ENCODE data around the gene COG5. TPM values are rescaled to one million over a fixed set of nuclear protein-coding genes. Genes with fewer than 3 reads are reported as not detected.

Gene COG5
- total RNA-seq, 2 experiments from 2014 or later = 40.9 to 60.2 TPM

GRCh38 chr7:107213945-107214344 is 349.8 kb downstream of the COG5 start:
- H2AFZ ChIP-seq (ENCODE audit: low read length) = no peak overlapping the region
- TF ChIP-seq EZH2phosphoT487 (IDR thresholded peaks at IDR 0.05; ENCODE audit: borderline replicate concordance, low read depth, low read length) (no peak), CTCF (conservative IDR thresholded peaks at IDR 0.05; ENCODE audit: low read length) (no peak)
- H3K27ac ChIP-seq (ENCODE audit: low read depth, low read length, poor library complexity, severe bottlenecking) = no peak overlapping the region
- intact Hi-C loops (cut with micrococcal nuclease; ENCODE audit: unreplicated experiment) = no loop called here
- no peaks in the 10 kb centered on the region for H4K20me1 ChIP-seq (ENCODE audit: insufficient read depth, low read length)
- H3K4me3 ChIP-seq (ENCODE audit: low read depth, low read length, poor library complexity, severe bottlenecking) = no peak overlapping the region
- H3K9me3 ChIP-seq (ENCODE audit: low read length) = peaks cover 9% of the 10 kb centered on the region; the same call in 1 of the 2 replicates
- H3K9me2 ChIP-seq (ENCODE audit: insufficient read depth, low read length) = no peaks in the 10 kb centered on the region
- ChIA-PET CTCF (ENCODE audit: unreplicated experiment) (no interaction called here), POLR2A (interaction anchor here (0.7 to 1.9 kb wide), 3 partner anchors 13 to 439 kb away, joined by 3 to 5 read pairs (median 3); no protein-coding TSS in a partner anchor)
- no peak overlapping the region for H3K4me2 ChIP-seq (ENCODE audit: low read length)
- BruUV-seq (replicated peaks) = no TSS peak
- peaks cover 7% of the 10 kb centered on the region; the same call in 1 of the 2 replicates for H3K36me3 ChIP-seq (ENCODE audit: insufficient read depth, low read length)
- no peaks in the 10 kb centered on the region for H3K79me2 ChIP-seq (ENCODE audit: insufficient read depth, low read depth, low read length)
- no peaks in the 10 kb centered on the region for H3K4me1 ChIP-seq (ENCODE audit: insufficient read depth, low read length, poor library complexity, severe bottlenecking)
- DNase-seq (ENCODE audit: low spot score) = no peak

GRCh38 chr7:107213193-107213788 is 350.4 kb downstream of the COG5 start:
- ChIA-PET POLR2A (interaction anchor here (0.6 to 1.9 kb wide), 3 partner anchors 14 to 530 kb away, joined by 3 to 5 read pairs (median 3); no protein-coding TSS in a partner anchor), CTCF (ENCODE audit: unreplicated experiment) (no interaction called here)
- TF ChIP-seq CTCF (conservative IDR thresholded peaks at IDR 0.05; ENCODE audit: low read length) = no peak
- TF ChIP-seq EZH2phosphoT487 (IDR thresholded peaks at IDR 0.05; ENCODE audit: borderline replicate concordance, low read depth, low read length) = no peak
- Histone ChIP-seq H3K4me3 (ENCODE audit: low read depth, low read length, poor library complexity, severe bottlenecking) (no peak overlapping the region), H4K20me1 (ENCODE audit: insufficient read depth, low read length) (no peaks in the 10 kb centered on the region), H3K4me1 (ENCODE audit: insufficient read depth, low read length, poor library complexity, severe bottlenecking) (peaks cover 2% of the 10 kb centered on the region), H3K9me2 (ENCODE audit: insufficient read depth, low read length) (no peaks in the 10 kb centered on the region), H3K9me3 (ENCODE audit: low read length) (peaks cover 9% of the 10 kb centered on the region; the same call in 1 of the 2 replicates), H3K79me2 (ENCODE audit: insufficient read depth, low read depth, low read length) (no peaks in the 10 kb centered on the region), H3K4me2 (ENCODE audit: low read length) (no peak overlapping the region), H3K27ac (ENCODE audit: low read depth, low read length, poor library complexity, severe bottlenecking) (no peak overlapping the region), H3K36me3 (ENCODE audit: insufficient read depth, low read length) (peaks cover 7% of the 10 kb centered on the region; the same call in 1 of the 2 replicates), H2AFZ (ENCODE audit: low read length) (no peak overlapping the region)
- no peak for DNase-seq (ENCODE audit: low spot score)
- intact Hi-C loops (cut with micrococcal nuclease; ENCODE audit: unreplicated experiment) = no loop called here
- BruUV-seq (replicated peaks) = no TSS peak

- Histone ChIP-seq H3K4me2 (ENCODE audit: low read length) (no peak overlapping the region), H3K27ac (ENCODE audit: low read depth, low read length, poor library complexity, severe bottlenecking) (no peak overlapping the region), H3K79me2 (ENCODE audit: insufficient read depth, low read depth, low read length) (no peaks in the 10 kb centered on the region), H3K36me3 (ENCODE audit: insufficient read depth, low read length) (peaks cover 7% of the 10 kb centered on the region; the same call in 1 of the 2 replicates), H3K9me2 (ENCODE audit: insufficient read depth, low read length) (no peaks in the 10 kb centered on the region), H3K9me3 (ENCODE audit: low read length) (peaks cover 9% of the 10 kb centered on the region; the same call in 1 of the 2 replicates), H3K4me1 (ENCODE audit: insufficient read depth, low read length, poor library complexity, severe bottlenecking) (peaks cover 7% of the 10 kb centered on the region), H3K4me3 (ENCODE audit: low read depth, low read length, poor library complexity, severe bottlenecking) (no peak overlapping the region), H2AFZ (ENCODE audit: low read length) (no peak overlapping the region), H4K20me1 (ENCODE audit: insufficient read depth, low read length) (no peaks in the 10 kb centered on the region)
- intact Hi-C loops (cut with micrococcal nuclease; ENCODE audit: unreplicated experiment) = no loop called here
- ChIA-PET POLR2A (interaction anchor here (0.6 to 1.9 kb wide), 6 partner anchors 15 to 1625 kb away, joined by 3 to 5 read pairs (median 3); no protein-coding TSS in a partner anchor), CTCF (ENCODE audit: unreplicated experiment) (no interaction called here)
- BruUV-seq (replicated peaks) = no TSS peak
- no peak for TF ChIP-seq EZH2phosphoT487 (IDR thresholded peaks at IDR 0.05; ENCODE audit: borderline replicate concordance, low read depth, low read length)
- TF ChIP-seq CTCF (conservative IDR thresholded peaks at IDR 0.05; ENCODE audit: low read length) = no peak
- DNase-seq (ENCODE audit: low spot score) = no peak
Observed at GRCh38 chr7:107212725-107213124, 351.0 kb downstream of the COG5 start.

Measured in OCI-LY7 (cell line).